Measurements from ENCODE around the gene INO80E. TPM values are rescaled to one million over a fixed set of nuclear protein-coding genes. Genes with fewer than 3 reads are reported as not detected.

INO80E gene
- total RNA-seq, 1 donor from 2014 or later = 93.6 TPM

DNA sequence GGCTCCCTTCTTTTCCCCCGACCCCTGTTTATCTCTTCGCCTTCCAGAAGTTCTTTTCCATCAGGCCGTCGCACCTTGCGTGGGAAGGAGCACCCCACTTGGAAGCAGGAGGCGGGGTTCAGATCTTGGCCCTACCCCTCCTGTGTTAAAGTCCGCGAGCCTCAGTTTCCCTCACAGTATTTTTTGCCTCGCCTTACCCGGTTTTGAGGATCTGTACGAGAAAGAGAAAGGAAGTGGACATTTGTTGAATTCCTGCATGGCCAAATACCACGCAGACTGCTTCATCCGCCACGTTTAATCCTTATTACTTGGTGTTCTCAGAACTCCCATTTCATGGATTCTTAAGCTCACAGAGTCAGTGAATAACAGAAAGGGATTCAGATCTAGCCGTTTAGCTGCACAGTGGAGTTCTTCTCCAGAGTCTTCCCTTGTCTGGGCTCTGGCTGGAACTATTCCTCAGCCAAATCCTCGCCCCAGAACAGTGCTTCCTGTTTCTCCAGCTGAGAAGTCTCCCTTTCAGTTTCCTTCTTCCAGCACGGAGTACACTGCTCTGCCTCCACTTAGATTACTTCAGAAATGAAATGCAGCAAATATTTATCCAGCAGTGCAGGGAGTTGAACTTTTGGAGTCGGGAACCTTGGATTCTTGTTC is 33.6 kb upstream of the INO80E start:
- ATAC-seq (ENCODE audit: low read depth) (no peak), DNase-seq (no peak)
- intact Hi-C loops (cut with micrococcal nuclease) = loop anchor here (1.0 to 5.0 kb wide), 5 partner anchors 11 to 215 kb away; partner anchors contain the start of genes C16orf54, CDIPT, INO80E and KCTD13
- H3K4me1 Mint-ChIP-seq = peaks cover 17% of the 10 kb centered on the region
- peaks cover 1% of the 10 kb centered on the region for H3K36me3 Mint-ChIP-seq (ENCODE audit: low read depth)
- ChIA-PET POLR2A (interaction anchor here (0.5 to 4.8 kb wide), 10 partner anchors 11 to 1217 kb away, joined by 3 to 67 read pairs (median 3); partner anchors contain the start of genes FUS, HIRIP3, KCTD13 and MVP), CTCF (interaction anchor here (0.8 to 1.1 kb wide), 3 partner anchors 11 to 37 kb away, joined by 3 to 6 read pairs (median 5); partner anchors contain the start of genes KCTD13 and TAOK2)
- H3K27me3 Mint-ChIP-seq = no peaks in the 10 kb centered on the region
- TF ChIP-seq, protein P1, sequence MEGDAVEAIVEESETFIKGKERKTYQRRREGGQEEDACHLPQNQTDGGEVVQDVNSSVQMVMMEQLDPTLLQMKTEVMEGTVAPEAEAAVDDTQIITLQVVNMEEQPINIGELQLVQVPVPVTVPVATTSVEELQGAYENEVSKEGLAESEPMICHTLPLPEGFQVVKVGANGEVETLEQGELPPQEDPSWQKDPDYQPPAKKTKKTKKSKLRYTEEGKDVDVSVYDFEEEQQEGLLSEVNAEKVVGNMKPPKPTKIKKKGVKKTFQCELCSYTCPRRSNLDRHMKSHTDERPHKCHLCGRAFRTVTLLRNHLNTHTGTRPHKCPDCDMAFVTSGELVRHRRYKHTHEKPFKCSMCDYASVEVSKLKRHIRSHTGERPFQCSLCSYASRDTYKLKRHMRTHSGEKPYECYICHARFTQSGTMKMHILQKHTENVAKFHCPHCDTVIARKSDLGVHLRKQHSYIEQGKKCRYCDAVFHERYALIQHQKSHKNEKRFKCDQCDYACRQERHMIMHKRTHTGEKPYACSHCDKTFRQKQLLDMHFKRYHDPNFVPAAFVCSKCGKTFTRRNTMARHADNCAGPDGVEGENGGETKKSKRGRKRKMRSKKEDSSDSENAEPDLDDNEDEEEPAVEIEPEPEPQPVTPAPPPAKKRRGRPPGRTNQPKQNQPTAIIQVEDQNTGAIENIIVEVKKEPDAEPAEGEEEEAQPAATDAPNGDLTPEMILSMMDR (IDR thresholded peaks at IDR 0.05) = no peak
- H3K4me3 Mint-ChIP-seq = peak overlapping the region; percentile 87
- H3K9me3 Mint-ChIP-seq = no peaks in the 10 kb centered on the region
- H3K27ac Mint-ChIP-seq = peak overlapping the region; percentile 77

DNA sequence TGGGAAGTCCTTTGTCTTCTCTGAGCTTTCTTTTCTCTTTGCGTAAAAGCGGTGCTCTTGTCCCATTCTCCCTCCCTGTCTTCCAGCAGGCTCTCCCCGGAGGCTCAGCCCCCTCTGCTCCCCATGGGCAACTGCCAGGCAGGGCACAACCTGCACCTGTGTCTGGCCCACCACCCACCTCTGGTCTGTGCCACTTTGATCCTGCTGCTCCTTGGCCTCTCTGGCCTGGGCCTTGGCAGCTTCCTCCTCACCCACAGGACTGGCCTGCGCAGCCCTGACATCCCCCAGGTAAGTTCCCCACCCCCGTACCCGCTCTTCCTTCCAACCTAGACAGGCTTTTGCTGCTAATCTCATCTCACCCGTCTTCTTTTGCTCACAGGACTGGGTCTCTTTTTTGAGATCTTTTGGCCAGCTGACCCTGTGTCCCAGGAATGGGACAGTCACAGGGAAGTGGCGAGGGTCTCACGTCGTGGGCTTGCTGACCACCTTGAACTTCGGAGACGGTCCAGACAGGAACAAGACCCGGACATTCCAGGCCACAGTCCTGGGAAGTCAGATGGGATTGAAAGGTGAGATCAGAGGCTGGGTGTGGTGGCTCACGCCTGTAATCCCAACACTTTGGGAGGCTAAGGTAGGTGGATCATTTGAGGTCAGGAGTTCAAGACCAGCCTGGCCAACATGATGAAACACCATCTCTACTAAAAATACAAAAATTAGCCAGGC is 32.9 kb upstream of the INO80E start:
- no peaks in the 10 kb centered on the region for H3K27me3 Mint-ChIP-seq
- peak overlapping the region; percentile 77 for H3K27ac Mint-ChIP-seq
- ChIA-PET POLR2A (interaction anchor here (0.7 to 4.8 kb wide), 4 partner anchors 10 to 37 kb away, joined by 3 to 67 read pairs (median 14); partner anchors contain the start of genes HIRIP3, KCTD13 and TAOK2), CTCF (no interaction called here)
- ATAC-seq (ENCODE audit: low read depth) (no peak), DNase-seq (no peak)
- intact Hi-C loops (cut with micrococcal nuclease) = loop anchor here (5.0 kb wide), 1 partner anchor 216 kb away; the partner anchor contains the start of gene C16orf54
- H3K36me3 Mint-ChIP-seq (ENCODE audit: low read depth) = peaks cover 6% of the 10 kb centered on the region
- H3K4me1 Mint-ChIP-seq = peaks cover 17% of the 10 kb centered on the region
- TF ChIP-seq, protein P1 (IDR thresholded peaks at IDR 0.05) = no peak
- no peaks in the 10 kb centered on the region for H3K9me3 Mint-ChIP-seq
- peak overlapping the region; percentile 87 for H3K4me3 Mint-ChIP-seq

DNA sequence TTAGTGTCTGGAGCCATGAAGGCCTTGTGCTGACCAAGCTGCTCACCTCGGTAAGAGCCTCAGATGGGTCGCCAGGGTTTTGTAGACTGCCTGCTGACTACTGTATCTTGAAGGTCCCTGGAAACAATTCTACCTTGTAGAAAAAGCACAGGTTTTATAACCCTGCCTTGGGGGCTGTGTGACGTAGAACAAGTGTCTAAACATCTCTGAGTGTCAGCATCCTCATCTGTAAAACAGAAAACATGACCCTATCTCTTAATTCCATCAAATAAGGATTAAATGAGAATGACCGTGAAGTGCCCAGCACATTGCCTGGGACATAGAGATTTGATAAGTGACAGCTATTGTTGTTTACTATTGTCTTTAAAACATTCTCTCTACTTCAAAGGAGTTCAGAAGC is 27.8 kb upstream of the INO80E start:
- ChIA-PET POLR2A (no interaction called here), CTCF (no interaction called here)
- ATAC-seq (ENCODE audit: low read depth) (no peak), DNase-seq (no peak)
- Mint-ChIP-seq H3K27ac (no peak overlapping the region), H3K27me3 (no peaks in the 10 kb centered on the region), H3K9me3 (no peaks in the 10 kb centered on the region), H3K4me1 (peaks cover 7% of the 10 kb centered on the region), H3K4me3 (no peak overlapping the region), H3K36me3 (ENCODE audit: low read depth) (peaks cover 19% of the 10 kb centered on the region)
- intact Hi-C loops (cut with micrococcal nuclease) = no loop called here
- TF ChIP-seq, protein P1 (IDR thresholded peaks at IDR 0.05) = no peak

DNA sequence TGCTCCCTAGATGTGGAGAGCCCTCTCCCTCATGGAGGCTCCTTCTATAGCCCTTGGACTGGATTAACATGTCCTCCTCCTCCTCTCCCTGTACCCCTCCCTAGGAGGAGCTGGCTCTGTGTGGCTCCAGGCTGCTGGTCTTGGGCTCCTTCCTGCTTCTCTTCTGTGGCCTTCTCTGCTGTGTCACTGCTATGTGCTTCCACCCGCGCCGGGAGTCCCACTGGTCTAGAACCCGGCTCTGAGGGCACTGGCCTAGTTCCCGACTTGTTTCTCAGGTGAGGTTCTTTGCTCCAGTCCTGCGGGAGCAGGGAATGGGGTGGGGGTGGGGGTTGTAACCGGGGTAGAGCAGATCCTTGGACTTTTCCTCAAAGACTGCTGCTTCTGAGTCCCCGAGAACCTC is 24.7 kb upstream of the INO80E start:
- peaks cover 20% of the 10 kb centered on the region for H3K36me3 Mint-ChIP-seq (ENCODE audit: low read depth)
- DNase-seq (no peak), ATAC-seq (ENCODE audit: low read depth) (no peak)
- no peak overlapping the region for H3K27ac Mint-ChIP-seq
- H3K9me3 Mint-ChIP-seq = no peaks in the 10 kb centered on the region
- H3K4me3 Mint-ChIP-seq = no peak overlapping the region
- CTCF ChIA-PET = no interaction called here
- POLR2A ChIA-PET = interaction anchor here (1.2 to 3.5 kb wide), 2 partner anchors 9 to 23 kb away, joined by 3 to 67 read pairs; partner anchors contain the start of gene TMEM219
- TF ChIP-seq, protein P1 (IDR thresholded peaks at IDR 0.05) = no peak
- H3K4me1 Mint-ChIP-seq = peaks cover 31% of the 10 kb centered on the region
- intact Hi-C loops (cut with micrococcal nuclease) = no loop called here
- no peaks in the 10 kb centered on the region for H3K27me3 Mint-ChIP-seq

DNA sequence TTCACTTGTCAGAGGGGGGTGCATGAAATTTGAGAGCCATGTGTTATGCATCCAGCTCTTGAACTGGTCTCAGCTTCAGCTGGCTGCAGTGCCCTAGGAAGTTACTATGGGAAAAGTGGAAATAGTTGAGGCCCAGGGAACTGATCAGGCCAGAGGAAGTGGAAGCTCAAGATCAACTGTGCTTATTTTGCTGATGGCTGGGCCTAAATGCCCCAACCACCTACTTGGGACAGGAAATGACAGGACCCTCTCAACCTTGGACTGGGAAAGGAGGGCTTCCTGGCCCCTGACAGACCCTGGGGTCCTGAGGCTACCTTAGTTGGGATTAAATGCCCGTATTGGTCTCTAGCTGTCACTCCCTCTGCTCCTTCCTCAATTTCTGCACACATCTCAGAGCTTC is 23.5 kb upstream of the INO80E start:
- intact Hi-C loops (cut with micrococcal nuclease) = no loop called here
- H3K27me3 Mint-ChIP-seq = no peaks in the 10 kb centered on the region

More for the DNA sequence above, 23.5 kb upstream of the INO80E start:
- POLR2A ChIA-PET = interaction anchor here (1.1 to 3.5 kb wide), 7 partner anchors 10 to 156 kb away, joined by 3 to 67 read pairs (median 5); partner anchors contain the start of genes HIRIP3, KCTD13, PAGR1 and TMEM219
- H3K4me3 Mint-ChIP-seq = peak overlapping the region; percentile 44
- ATAC-seq (ENCODE audit: low read depth) (no peak), DNase-seq (no peak)
- TF ChIP-seq, protein P1 (IDR thresholded peaks at IDR 0.05) = no peak
- peaks cover 39% of the 10 kb centered on the region for H3K4me1 Mint-ChIP-seq
- H3K36me3 Mint-ChIP-seq (ENCODE audit: low read depth) = peaks cover 22% of the 10 kb centered on the region
- CTCF ChIA-PET = interaction anchor here (1.4 to 1.9 kb wide), 3 partner anchors 46 to 1027 kb away, joined by 4 to 7 read pairs (median 4); partner anchors contain the start of gene KCTD13
- H3K9me3 Mint-ChIP-seq = no peaks in the 10 kb centered on the region
- H3K27ac Mint-ChIP-seq = peak overlapping the region; percentile 90

Data from activated B cell treated with CpG ODN at 0.5 μM for 24 hours (primary cell).